ENCODE results near the gene GZMM.

DNA sequence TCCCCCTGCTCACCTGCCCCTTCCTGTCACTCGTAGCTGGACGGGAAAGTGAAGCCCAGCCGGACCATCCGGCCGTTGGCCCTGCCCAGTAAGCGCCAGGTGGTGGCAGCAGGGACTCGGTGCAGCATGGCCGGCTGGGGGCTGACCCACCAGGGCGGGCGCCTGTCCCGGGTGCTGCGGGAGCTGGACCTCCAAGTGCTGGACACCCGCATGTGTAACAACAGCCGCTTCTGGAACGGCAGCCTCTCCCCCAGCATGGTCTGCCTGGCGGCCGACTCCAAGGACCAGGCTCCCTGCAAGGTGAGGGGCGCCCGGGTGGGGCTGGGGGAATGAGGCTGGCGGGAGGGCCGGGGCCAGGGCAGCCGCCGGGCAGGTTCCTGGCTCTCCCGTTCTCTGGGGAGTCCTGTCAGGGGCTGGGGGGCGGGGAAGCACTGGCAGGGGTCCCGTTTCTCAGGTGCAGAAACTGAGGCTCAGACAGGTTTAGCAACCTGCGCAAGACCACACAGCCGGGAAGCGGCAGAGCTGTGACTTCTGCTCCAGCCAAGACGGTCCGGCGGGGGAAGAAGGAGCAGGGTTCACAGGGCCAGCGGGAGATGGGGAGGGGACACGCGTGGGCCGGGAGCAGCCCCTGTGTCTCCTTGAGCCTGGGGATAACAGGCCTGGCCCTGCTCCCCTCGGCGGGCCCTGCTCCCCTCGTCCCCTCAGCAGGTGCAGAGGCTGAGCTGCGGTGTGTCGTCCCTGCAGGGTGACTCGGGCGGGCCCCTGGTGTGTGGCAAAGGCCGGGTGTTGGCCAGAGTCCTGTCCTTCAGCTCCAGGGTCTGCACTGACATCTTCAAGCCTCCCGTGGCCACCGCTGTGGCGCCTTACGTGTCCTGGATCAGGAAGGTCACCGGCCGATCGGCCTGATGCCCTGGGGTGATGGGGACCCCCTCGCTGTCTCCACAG is 5.3 kb downstream of the GZMM start:
- TF ChIP-seq GATA2 (IDR thresholded peaks at IDR 0.05; ENCODE audit: low read depth, low read length) (no peak), GATA3 (IDR thresholded peaks at IDR 0.05; ENCODE audit: low read depth, low read length) (no peak)
